ENCODE data around the gene EIF6. TPM values are rescaled to one million over a fixed set of nuclear protein-coding genes. Genes with fewer than 3 reads are reported as not detected.

EIF6 gene
- total and polyA plus RNA-seq, 2 of the 8 experiments (the other 6 are each of a cell fraction or from before 2014, with no cell fraction given) = 184 to 319 TPM

DNA sequence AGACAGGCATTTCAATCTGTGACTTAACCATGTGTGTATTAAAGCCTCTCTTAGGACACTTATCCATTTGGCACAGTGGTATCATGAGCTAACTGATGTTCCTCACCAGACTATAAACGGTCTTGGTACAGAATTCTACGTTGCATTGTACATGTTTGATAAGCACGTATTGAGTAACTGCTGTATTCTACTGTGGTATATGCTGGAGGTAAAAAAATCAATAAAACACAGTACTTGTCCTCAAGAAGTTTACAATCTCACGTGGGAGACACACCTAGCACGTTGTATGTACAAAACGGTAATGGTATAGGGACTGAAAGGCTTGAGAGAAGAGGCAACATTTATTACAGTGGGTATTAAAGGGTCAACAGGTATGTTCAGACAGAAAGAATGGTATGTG lies 40.8 kb upstream of the EIF6 start:
- TF ChIP-seq ZNF274 (IDR thresholded peaks at IDR 0.05; ENCODE audit: borderline replicate concordance, extremely low read depth, low read length) = no peak
- TF ChIP-seq BACH1 (IDR thresholded peaks at IDR 0.05; ENCODE audit: low read length) = no peak
- no peak for TF ChIP-seq NANOG (IDR thresholded peaks at IDR 0.05; ENCODE audit: insufficient read depth, low read depth, low read length, poor library complexity, severe bottlenecking)
- TF ChIP-seq CHD2 (IDR thresholded peaks at IDR 0.05; ENCODE audit: low read length) = no peak
- no peak for TF ChIP-seq TEAD4 (IDR thresholded peaks at IDR 0.05; ENCODE audit: low read depth, low read length)
- TF ChIP-seq KDM1A (IDR thresholded peaks at IDR 0.05; ENCODE audit: borderline replicate concordance, low read length) = no peak
- TF ChIP-seq, protein P1, sequence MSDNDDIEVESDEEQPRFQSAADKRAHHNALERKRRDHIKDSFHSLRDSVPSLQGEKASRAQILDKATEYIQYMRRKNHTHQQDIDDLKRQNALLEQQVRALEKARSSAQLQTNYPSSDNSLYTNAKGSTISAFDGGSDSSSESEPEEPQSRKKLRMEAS (IDR thresholded peaks at IDR 0.05) = no peak
- TF ChIP-seq SP2 (IDR thresholded peaks at IDR 0.05; ENCODE audit: low read length) = no peak
- TF ChIP-seq, protein P2, sequence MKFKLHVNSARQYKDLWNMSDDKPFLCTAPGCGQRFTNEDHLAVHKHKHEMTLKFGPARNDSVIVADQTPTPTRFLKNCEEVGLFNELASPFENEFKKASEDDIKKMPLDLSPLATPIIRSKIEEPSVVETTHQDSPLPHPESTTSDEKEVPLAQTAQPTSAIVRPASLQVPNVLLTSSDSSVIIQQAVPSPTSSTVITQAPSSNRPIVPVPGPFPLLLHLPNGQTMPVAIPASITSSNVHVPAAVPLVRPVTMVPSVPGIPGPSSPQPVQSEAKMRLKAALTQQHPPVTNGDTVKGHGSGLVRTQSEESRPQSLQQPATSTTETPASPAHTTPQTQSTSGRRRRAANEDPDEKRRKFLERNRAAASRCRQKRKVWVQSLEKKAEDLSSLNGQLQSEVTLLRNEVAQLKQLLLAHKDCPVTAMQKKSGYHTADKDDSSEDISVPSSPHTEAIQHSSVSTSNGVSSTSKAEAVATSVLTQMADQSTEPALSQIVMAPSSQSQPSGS (IDR thresholded peaks at IDR 0.05; ENCODE audit: low read length) = no peak
- TF ChIP-seq RAD21 (IDR thresholded peaks at IDR 0.05 in 1 of 2, conservative IDR thresholded peaks at IDR 0.05 in 1 of 2; ENCODE audit: low read depth in 2 of 2, low read length in 2 of 2) = no peak
- no peak overlapping the region for H2AK5ac ChIP-seq (ENCODE audit: low read depth, low read length)
- H3K18ac ChIP-seq (ENCODE audit: extremely low read depth, low read length) = no peak overlapping the region
- DNase-seq (ENCODE audit: low read depth in 1 of 2, low spot score in 2 of 2) (no peak), FAIRE-seq (no peak)
- peaks cover 3 to 9% (median 5%) of the 10 kb centered on the region in 4 experiments; a peak in 6 of 7 replicates for H3K4me1 ChIP-seq (replicated peaks in 1 of 4; ENCODE audit: control insufficient read depth in 3 of 4, insufficient read depth in 4 of 4, low read length in 3 of 4)
- no peaks in the 10 kb centered on the region for H3K79me1 ChIP-seq (ENCODE audit: low read depth, low read length)
- H2BK12ac ChIP-seq (ENCODE audit: low read depth, low read length) = no peak overlapping the region
- POLR2A ChIA-PET (ENCODE audit: partially characterized antibody) = no interaction called here
- H2BK20ac ChIP-seq (ENCODE audit: low read length) = no peak overlapping the region
- no peak overlapping the region for H2BK5ac ChIP-seq (ENCODE audit: low read depth, low read length)
- CTCF ChIA-PET (ENCODE audit: partially characterized antibody) = interaction anchor here (0.7 to 1.2 kb wide), 4 partner anchors 9 to 23 kb away, joined by 3 to 4 read pairs (median 3); no protein-coding TSS in a partner anchor
- H3K79me2 ChIP-seq (ENCODE audit: control insufficient read depth in 1 of 2, insufficient read depth in 2 of 2, low read length in 2 of 2) = no peaks in the 10 kb centered on the region
- no peaks in the 10 kb centered on the region; a peak in 2 of 7 replicates for H3K27me3 ChIP-seq (replicated peaks in 1 of 4; ENCODE audit: control insufficient read depth in 3 of 4, extremely low read depth in 1 of 4, insufficient read depth in 3 of 4, low read length in 3 of 4)
- no peak overlapping the region for H4K5ac ChIP-seq (ENCODE audit: insufficient read length, low read depth, low read length)
- no peak overlapping the region for H3K23ac ChIP-seq (ENCODE audit: insufficient read length)
- H4K8ac ChIP-seq (ENCODE audit: extremely low read depth, insufficient read depth, low read length) = no peak overlapping the region
- peaks cover 0 to 1% of the 10 kb centered on the region in 2 experiments for H4K20me1 ChIP-seq (replicated peaks in 1 of 2; ENCODE audit: control insufficient read depth in 1 of 2, insufficient read depth in 2 of 2, low read length in 2 of 2)
- no peak overlapping the region for H3K27ac ChIP-seq (ENCODE audit: low read depth, low read length)
- H3K14ac ChIP-seq (ENCODE audit: insufficient read length) = no peak overlapping the region
- no peaks in the 10 kb centered on the region for H3K9me3 ChIP-seq (ENCODE audit: insufficient read depth in 2 of 2, low read depth in 1 of 2, low read length in 1 of 2)
- H3K56ac ChIP-seq (replicated peaks; ENCODE audit: insufficient read length, low read depth, low read length) = no peak overlapping the region
- no peaks in the 10 kb centered on the region for H3K23me2 ChIP-seq (ENCODE audit: low read depth, low read length)
- H3K9ac ChIP-seq (replicated peaks in 1 of 4; ENCODE audit: extremely low read depth in 1 of 4, low read depth in 3 of 4, low read length in 3 of 4) = no peak overlapping the region
- no peak overlapping the region for H3K4me3 ChIP-seq (ENCODE audit: extremely low read depth in 1 of 4, insufficient read depth in 2 of 4, low read depth in 3 of 4, low read length in 4 of 4)
- H2BK15ac ChIP-seq (ENCODE audit: low read length) = no peak overlapping the region
- H3K4me2 ChIP-seq (ENCODE audit: insufficient read depth in 1 of 2, low read depth in 2 of 2, low read length in 2 of 2) = no peak overlapping the region
- H2AFZ ChIP-seq (ENCODE audit: low read length) = no peak overlapping the region
- 83% methylated on average over 6 of the region's 6 CpGs; no CpG with 5 or more reads in 1 of the 2 experiments for WGBS, 2 experiments (ENCODE audit: extremely low coverage in 1 of 2, insufficient coverage in 1 of 2, insufficient read length in 1 of 2, insufficient replicate concordance in 2 of 2, low coverage in 1 of 2, low lambda C conversion rate in 2 of 2, missing lambda C conversion rate in 1 of 2)
- H3K36me3 ChIP-seq (ENCODE audit: control insufficient read depth in 2 of 4, insufficient read depth in 4 of 4, low read length in 3 of 4) = no peaks in the 10 kb centered on the region
- no peak overlapping the region for H4K91ac ChIP-seq (replicated peaks; ENCODE audit: insufficient read length, low read length)
- no peak overlapping the region for H3K4ac ChIP-seq (replicated peaks; ENCODE audit: insufficient read length, low read depth, low read length)
- no peak overlapping the region for H2BK120ac ChIP-seq (replicated peaks; ENCODE audit: low read depth, low read length)

All from H1 (cell line).